CD8-positive, alpha-beta memory T cell (primary cell): ENCODE results near the gene NKX1-1. TPM values are rescaled to one million over a fixed set of nuclear protein-coding genes. Genes with fewer than 3 reads are reported as not detected.
"Not testable (repeated sequence)": the region's sequence is repeated elsewhere in the genome, so short reads cannot be mapped to it uniquely, and the experiment has no call there.

Source experiments
- CTCF ChIA-PET: fragments of 350-600 bp; sonication (Branson Sonifier 250); formaldehyde crosslinking; loops from one replicate; lab custom pipeline; 2021; ENCODE audit warnings: antibody characterized with exemption; lab: Charles Lee
- POLR2A ChIA-PET: fragments of 350-600 bp; sonication (Branson Sonifier 250); formaldehyde crosslinking; loops from one replicate; lab custom pipeline; 2021; ENCODE audit warnings: antibody characterized with exemption; lab: Charles Lee
- DNase-seq, 5 donors: peaks; one replicate each; pipeline versions ENCODE4 v3.0.0 to v3.0.0-alpha.2; 2020 to 2022; ENCODE audit warnings: mixed read lengths in 1 of 5
- H3K27ac ChIP-seq: one replicate; pipeline ENCODE4 v1.7.0; 2013; ENCODE audit warnings: low read depth, mild to moderate bottlenecking, low read length, moderate library complexity
- H3K27me3 ChIP-seq: 2 replicates; pipeline ENCODE4 v1.7.0; 2013; ENCODE audit warnings: low read length, mild to moderate bottlenecking; ENCODE audit not compliant: insufficient read depth, poor library complexity, severe bottlenecking
- H3K36me3 ChIP-seq: 2 replicates; pipeline ENCODE4 v1.7.0; 2013; ENCODE audit warnings: mild to moderate bottlenecking, low read length, moderate library complexity; ENCODE audit not compliant: insufficient read depth
- H3K4me1 ChIP-seq: 2 replicates; pipeline ENCODE4 v1.7.0; 2013; ENCODE audit warnings: mild to moderate bottlenecking, low read length, moderate library complexity; ENCODE audit not compliant: insufficient read depth
- H3K4me3 ChIP-seq: 2 replicates; pipeline ENCODE4 v1.7.0; 2013; ENCODE audit warnings: mild to moderate bottlenecking, low read length
- H3K9me3 ChIP-seq: 2 replicates; pipeline ENCODE4 v1.7.0; 2013; ENCODE audit warnings: mild to moderate bottlenecking, low read length
- H3K27ac Mint-ChIP-seq, 8 donors: one replicate each; pipeline ENCODE4 v1.8.0; 2020 to 2021; ENCODE audit warnings: mixed read lengths in 8 of 8, mild to moderate bottlenecking in 6 of 8, inconsistent platforms in 3 of 8, moderate library complexity in 3 of 8
- H3K27me3 Mint-ChIP-seq, 2 donors: one replicate each; pipeline ENCODE4 v1.8.0; 2020 to 2021; ENCODE audit warnings: mixed read lengths in 2 of 2, mild to moderate bottlenecking in 1 of 2, moderate library complexity in 1 of 2
- H3K36me3 Mint-ChIP-seq, 3 donors: one replicate each; pipeline ENCODE4 v1.8.0; 2020 to 2021; ENCODE audit warnings: mixed read lengths in 3 of 3, inconsistent platforms in 1 of 3, mild to moderate bottlenecking in 1 of 3
- H3K4me1 Mint-ChIP-seq, 3 donors: one replicate each; pipeline ENCODE4 v1.8.0; 2020 to 2021; ENCODE audit warnings: mixed read lengths in 3 of 3, inconsistent platforms in 1 of 3, mild to moderate bottlenecking in 1 of 3
- H3K4me3 Mint-ChIP-seq, 7 donors: one replicate each; pipeline ENCODE4 v1.8.0; 2020 to 2021; ENCODE audit warnings: mixed read lengths in 7 of 7, mild to moderate bottlenecking in 6 of 7, moderate library complexity in 4 of 7, inconsistent platforms in 2 of 7
- H3K9me3 Mint-ChIP-seq, 5 donors: one replicate each; pipeline ENCODE4 v1.8.0; 2020 to 2022; ENCODE audit warnings: mixed read lengths in 5 of 5, mild to moderate bottlenecking in 3 of 5, moderate library complexity in 2 of 5, inconsistent platforms in 1 of 5
- polyA plus RNA-seq: library from polyadenylated mRNA; unstranded; fragments of 300-500 nt; fragmentation: Illumina TruSeq; gene quantifications from one replicate; pipeline ENCODE4 v1.2.3, GENCODE V29; 2021
- total RNA-seq, 2 experiments: library from RNA; stranded (reverse); gene quantifications; one replicate each; pipeline ENCODE4 v1.2.3, GENCODE V29; 2021

Gene NKX1-1
- total and polyA plus RNA-seq, 3 experiments from 2014 or later, result not detected

DNA sequence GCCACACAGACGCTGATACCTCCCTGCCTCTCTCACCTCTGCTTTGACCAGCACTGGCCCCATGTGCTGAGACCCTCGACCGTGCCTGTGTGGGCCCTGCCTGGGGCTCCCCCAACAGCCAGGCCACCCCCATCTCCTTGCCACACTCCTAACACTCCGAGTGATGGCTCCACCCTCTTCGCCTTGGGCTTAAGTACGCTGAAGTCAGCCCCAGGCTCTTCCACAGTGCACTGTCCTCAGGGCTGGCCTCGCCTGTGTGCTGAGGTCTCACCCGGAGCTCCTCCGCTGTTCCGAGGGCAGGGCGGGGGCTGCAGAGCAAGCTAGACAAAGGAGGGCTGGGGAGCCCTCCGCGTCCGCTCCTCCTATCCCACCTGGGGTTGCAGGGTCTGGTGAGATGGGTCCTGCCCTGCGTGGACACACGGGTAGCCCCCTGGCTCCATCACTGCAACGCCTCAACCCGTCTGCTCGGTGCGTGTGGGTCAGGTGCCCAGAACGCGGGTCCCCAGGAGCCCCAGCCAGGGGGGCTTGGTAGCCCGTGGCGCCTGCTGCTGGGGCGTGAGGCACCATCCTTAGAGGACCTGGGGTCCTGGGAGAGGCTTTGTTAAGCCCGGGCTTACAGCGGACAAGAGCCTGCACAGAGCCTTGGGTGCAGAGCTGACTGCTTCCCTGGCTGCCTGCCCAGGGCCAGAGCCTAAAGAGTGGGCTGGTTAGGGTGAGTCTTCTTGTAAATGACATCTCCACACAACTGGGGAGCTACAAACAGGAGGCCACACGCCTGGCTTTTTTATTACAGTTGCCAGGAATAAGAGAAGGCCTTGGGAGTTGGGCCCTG, 42.6 kb upstream of the NKX1-1 start:
- H3K27ac ChIP-seq, result no peak overlapping the region
- no peak overlapping the region for H3K4me3 ChIP-seq
- no peaks in the 10 kb centered on the region for H3K36me3 ChIP-seq
- DNase-seq, result no peak
- H3K4me1 Mint-ChIP-seq, result no peaks in the 10 kb centered on the region
- peaks cover 0 to 14% (median 4%) of the 10 kb centered on the region in 5 donors for H3K9me3 Mint-ChIP-seq
- no peaks in the 10 kb centered on the region for H3K9me3 ChIP-seq
- CTCF ChIA-PET, result no interaction called here
- POLR2A ChIA-PET, result no interaction called here
- H3K27me3 Mint-ChIP-seq, result peaks cover 9 to 19% of the 10 kb centered on the region in 2 donors
- no peak overlapping the region for H3K4me3 Mint-ChIP-seq
- H3K4me1 ChIP-seq, result no peaks in the 10 kb centered on the region
- no peak overlapping the region for H3K27ac Mint-ChIP-seq
- peaks cover 0 to 8% (median under 1%) of the 10 kb centered on the region in 3 donors for H3K36me3 Mint-ChIP-seq
- H3K27me3 ChIP-seq, result no peaks in the 10 kb centered on the region

DNA sequence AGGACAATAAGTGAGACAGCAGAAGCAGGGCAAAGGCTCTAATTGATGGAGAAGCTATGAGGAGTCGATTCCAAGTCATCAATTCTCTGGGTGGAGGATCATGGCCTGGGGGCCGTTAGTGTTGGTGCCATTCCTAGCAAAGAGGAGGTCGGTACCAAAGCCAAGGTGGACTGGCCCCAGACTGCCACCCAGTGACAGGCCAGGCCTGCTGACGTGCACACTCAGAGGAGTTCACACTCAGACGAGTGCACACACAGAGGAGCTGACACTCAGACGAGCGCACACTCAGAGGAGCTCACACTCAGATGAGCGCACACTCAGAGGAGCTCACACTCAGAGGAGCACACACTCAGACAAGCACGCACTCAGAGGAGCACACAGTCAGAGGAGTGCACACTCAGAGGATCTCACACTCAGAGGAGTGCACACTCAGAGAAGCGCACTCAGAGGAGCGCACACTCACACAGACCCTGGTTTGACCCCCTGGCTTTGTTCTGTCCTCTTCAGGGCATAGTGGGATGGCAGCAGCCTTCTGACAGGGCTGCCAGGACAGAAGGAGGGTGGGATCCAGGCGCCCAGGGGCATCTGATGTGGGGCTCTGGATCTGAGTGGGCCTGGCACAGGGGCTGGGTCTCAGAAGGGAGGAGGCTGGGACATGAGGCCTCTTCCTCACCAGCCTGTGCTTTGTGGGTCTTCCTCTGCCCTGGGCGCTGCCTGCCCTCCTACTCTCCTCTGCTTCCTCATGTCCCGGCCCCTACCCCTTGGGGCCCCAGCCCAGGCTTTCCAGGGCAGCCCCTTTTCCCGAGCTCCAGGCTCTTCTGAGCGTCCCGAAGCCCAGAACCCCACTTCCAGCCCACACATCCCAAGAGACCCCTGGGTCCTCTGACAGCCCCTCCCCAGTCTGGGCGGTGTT, 41.7 kb upstream of the NKX1-1 start:
- H3K27ac ChIP-seq, result no peak overlapping the region
- no peaks in the 10 kb centered on the region for H3K4me1 Mint-ChIP-seq
- CTCF ChIA-PET, result no interaction called here
- DNase-seq, result no peak
- no peaks in the 10 kb centered on the region for H3K36me3 ChIP-seq
- H3K27me3 ChIP-seq, result no peaks in the 10 kb centered on the region
- no peak overlapping the region for H3K4me3 Mint-ChIP-seq
- no peak overlapping the region for H3K4me3 ChIP-seq
- no peaks in the 10 kb centered on the region for H3K4me1 ChIP-seq
- H3K36me3 Mint-ChIP-seq, result peaks cover 0 to 6% (median 0%) of the 10 kb centered on the region in 3 donors
- no peak overlapping the region for H3K27ac Mint-ChIP-seq
- H3K9me3 Mint-ChIP-seq, result peaks cover 0 to 6% (median 0%) of the 10 kb centered on the region in 5 donors
- H3K27me3 Mint-ChIP-seq, result peaks cover 9 to 19% of the 10 kb centered on the region in 2 donors
- H3K9me3 ChIP-seq, result no peaks in the 10 kb centered on the region
- POLR2A ChIA-PET, result no interaction called here

DNA sequence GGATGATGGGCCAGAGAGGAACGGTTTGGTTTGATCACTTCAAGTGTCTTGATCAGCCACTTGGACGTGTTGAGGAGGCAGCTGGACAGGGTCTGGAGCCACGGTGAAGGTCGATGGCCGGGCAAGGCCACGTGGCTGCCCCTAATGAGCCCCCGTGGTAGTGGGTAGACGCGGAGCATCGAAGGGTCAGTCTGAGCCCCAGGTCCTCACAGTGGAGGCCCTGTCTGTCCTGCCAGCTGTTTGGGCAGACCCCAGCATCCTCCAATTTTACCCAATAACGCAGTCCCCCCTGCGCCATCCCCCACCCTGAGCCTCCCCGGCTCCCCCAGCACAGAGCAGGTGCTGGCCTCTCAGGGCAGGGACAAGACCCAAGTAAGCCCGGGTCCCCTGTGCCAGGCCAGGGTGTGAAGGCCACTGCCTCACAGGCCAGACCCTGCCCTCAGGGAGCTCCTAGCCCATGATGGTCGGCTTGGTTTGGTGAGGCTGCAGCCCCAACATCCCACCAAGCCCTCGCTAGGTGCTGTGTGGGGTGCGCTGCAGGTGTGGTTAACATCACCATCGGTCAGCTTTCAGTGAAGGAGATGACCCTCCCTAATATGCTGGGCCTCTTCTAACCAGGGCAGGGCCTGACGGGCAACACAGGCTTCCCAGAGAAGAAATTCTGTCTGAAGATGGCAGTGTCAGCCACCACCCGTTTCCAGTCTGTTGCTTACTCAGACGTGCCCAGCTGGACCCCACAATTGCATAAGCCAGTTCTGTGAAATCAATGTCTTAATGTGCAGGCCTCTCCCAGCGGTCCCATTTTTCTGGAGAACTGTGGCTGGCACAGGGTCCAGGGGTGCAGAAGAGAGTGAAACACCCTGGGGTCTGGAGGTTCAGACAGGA, 40.5 kb upstream of the NKX1-1 start:
- Mint-ChIP-seq H3K4me1 (no peaks in the 10 kb centered on the region), H3K4me3 (no peak overlapping the region), H3K27ac (no peak overlapping the region), H3K9me3 (no peaks in the 10 kb centered on the region), H3K27me3 (peaks cover 7 to 19% of the 10 kb centered on the region in 2 donors), H3K36me3 (no peaks in the 10 kb centered on the region)
- ChIA-PET POLR2A (no interaction called here), CTCF (no interaction called here)
- Histone ChIP-seq H3K36me3 (no peaks in the 10 kb centered on the region), H3K4me1 (no peaks in the 10 kb centered on the region), H3K9me3 (no peaks in the 10 kb centered on the region), H3K27me3 (no peaks in the 10 kb centered on the region), H3K4me3 (no peak overlapping the region), H3K27ac (no peak overlapping the region)
- no peak for DNase-seq

DNA sequence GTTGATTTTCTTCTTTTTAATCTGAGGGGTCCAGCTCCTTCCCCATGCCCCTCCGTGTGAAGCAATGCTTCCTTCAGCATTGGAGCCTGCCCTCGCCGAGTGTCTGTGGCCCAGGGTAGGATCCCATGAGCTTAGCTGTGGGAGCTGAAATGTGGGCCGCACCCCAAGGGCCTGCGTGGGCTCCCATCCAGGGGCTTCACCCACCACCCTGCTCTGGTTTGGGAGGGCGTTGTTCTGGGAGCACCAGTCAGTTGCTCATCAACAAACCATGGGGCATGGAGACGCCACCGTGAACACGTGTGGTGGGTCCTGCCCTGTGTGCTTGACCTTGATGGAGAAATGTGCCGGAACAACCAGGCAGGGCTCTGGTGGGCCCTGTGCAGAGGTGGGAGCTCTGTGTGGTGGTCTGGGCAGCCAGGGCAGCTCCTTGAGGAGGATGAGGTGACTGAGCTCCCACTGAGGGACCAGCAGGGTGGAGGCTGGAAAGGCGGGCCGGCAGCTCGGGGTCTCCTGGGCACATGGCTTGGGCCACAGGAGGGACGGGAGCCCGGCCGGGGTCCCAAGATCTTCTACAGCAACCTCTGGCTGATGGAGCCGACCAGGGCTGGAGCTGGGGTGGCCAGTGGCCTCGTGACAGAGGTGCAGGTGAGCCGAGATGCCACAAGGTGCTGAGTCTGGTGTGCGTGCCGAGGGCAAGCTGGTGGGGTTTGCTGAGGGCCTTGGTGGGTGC, 39.6 kb upstream of the NKX1-1 start:
- no peak for DNase-seq
- no peaks in the 10 kb centered on the region for H3K9me3 ChIP-seq
- peaks cover 7 to 19% of the 10 kb centered on the region in 2 donors for H3K27me3 Mint-ChIP-seq

DNA sequence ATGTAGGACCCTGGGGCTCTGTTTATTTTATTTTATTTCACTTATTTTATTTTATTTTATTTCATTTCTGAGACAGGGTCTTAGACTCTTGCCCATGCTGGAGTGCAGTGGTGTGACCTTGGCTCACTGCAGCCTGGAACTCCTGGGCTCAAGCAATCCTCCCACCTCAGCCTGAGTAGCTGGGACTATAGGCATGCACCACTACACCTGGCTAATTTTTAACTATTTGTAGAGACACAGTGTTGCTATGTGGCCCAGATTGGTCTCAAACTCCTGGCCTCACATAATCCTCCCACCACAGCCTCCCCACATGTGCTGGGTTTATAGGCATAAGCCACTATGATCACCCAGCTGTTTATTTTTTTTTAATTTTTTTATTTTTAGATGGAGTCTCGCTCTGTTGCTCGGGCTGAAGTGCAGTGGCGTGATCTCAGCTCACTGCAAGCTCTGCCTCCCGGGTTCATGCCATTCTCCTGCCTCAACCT, 37.5 kb upstream of the NKX1-1 start:
- H3K9me3 ChIP-seq, H3K27ac Mint-ChIP-seq, DNase-seq, H3K36me3 Mint-ChIP-seq, H3K9me3 Mint-ChIP-seq, H3K4me1 Mint-ChIP-seq, H3K36me3 ChIP-seq, H3K4me1 ChIP-seq, POLR2A ChIA-PET, H3K27me3 ChIP-seq, H3K4me3 Mint-ChIP-seq, H3K4me3 ChIP-seq, H3K27ac ChIP-seq: not testable (repeated sequence)
- peaks cover 7 to 19% of the 10 kb centered on the region in 2 donors for H3K27me3 Mint-ChIP-seq
- CTCF ChIA-PET, result interaction anchor here (1.2 kb wide), 1 partner anchor 162 kb away, joined by 4 read pairs; no protein-coding TSS in a partner anchor

More for the DNA sequence above, 39.6 kb upstream of the NKX1-1 start:
- no peaks in the 10 kb centered on the region for H3K27me3 ChIP-seq
- H3K36me3 Mint-ChIP-seq, result no peaks in the 10 kb centered on the region
- no peaks in the 10 kb centered on the region for H3K9me3 Mint-ChIP-seq
- CTCF ChIA-PET, result no interaction called here
- no peak overlapping the region for H3K27ac Mint-ChIP-seq
- no peak overlapping the region for H3K4me3 ChIP-seq
- H3K4me3 Mint-ChIP-seq, result no peak overlapping the region
- POLR2A ChIA-PET, result no interaction called here
- H3K4me1 Mint-ChIP-seq, result no peaks in the 10 kb centered on the region
- H3K27ac ChIP-seq, result no peak overlapping the region
- no peaks in the 10 kb centered on the region for H3K4me1 ChIP-seq
- H3K36me3 ChIP-seq, result no peaks in the 10 kb centered on the region

DNA sequence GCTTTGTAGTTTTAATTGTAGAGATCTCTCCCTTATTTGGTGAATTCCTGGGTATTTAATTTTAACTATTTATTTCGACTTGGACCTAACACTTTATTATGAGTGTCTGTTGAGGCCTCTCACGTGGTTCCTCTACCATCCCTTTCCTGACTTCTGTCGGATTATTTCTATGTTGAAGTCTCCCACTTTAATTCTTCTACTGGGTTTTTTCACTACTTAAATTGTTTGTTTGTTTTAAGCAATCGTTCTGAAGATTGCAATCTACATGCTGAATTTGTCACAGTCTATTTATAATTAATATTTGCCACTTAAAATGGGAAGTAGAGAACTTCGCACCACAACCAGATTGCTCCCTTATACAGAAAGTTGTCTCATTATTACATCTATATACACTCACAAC, 20.8 kb upstream of the NKX1-1 start:
- Histone ChIP-seq H3K36me3 (no peaks in the 10 kb centered on the region), H3K9me3 (no peaks in the 10 kb centered on the region), H3K4me3 (no peak overlapping the region), H3K27me3 (peaks cover 6% of the 10 kb centered on the region), H3K27ac (no peak overlapping the region), H3K4me1 (no peaks in the 10 kb centered on the region)
- H3K36me3 Mint-ChIP-seq, result no peaks in the 10 kb centered on the region
- H3K27me3 Mint-ChIP-seq, result peaks cover 10 to 32% of the 10 kb centered on the region in 2 donors
- H3K4me1 Mint-ChIP-seq, result no peaks in the 10 kb centered on the region
- H3K27ac Mint-ChIP-seq, result no peak overlapping the region
- CTCF ChIA-PET, result no interaction called here
- POLR2A ChIA-PET, result no interaction called here
- no peak for DNase-seq
- no peak overlapping the region for H3K4me3 Mint-ChIP-seq
- H3K9me3 Mint-ChIP-seq, result no peaks in the 10 kb centered on the region

DNA sequence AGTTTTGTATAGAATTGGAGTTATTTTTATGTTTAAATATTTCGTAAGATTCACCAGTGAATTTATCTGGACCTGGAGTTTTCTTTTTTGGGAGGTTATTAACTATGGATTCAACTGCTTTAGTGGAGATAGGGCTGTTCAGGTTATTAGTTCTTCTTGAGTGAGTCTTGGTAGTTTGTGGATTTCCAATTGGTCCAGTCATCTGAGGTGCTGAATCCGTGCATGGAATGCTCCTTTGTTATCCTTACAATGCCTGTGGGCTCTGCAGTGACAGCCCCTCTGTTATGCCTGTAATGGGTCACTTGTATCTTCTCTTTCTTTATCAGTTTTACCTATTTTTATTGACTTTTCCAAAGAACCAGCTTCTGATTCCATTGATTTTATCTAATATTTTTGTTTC, 15.4 kb upstream of the NKX1-1 start:
- no peaks in the 10 kb centered on the region for H3K36me3 ChIP-seq
- DNase-seq, result no peak
- no peak overlapping the region for H3K4me3 ChIP-seq
- Mint-ChIP-seq H3K36me3 (no peaks in the 10 kb centered on the region), H3K27ac (no peak overlapping the region), H3K4me1 (no peaks in the 10 kb centered on the region), H3K4me3 (no peak overlapping the region), H3K27me3 (peaks cover 29 to 52% of the 10 kb centered on the region in 2 donors), H3K9me3 (no peaks in the 10 kb centered on the region)
- peaks cover 6% of the 10 kb centered on the region for H3K27me3 ChIP-seq
- no peaks in the 10 kb centered on the region for H3K4me1 ChIP-seq
- POLR2A ChIA-PET, result no interaction called here
- H3K27ac ChIP-seq, result no peak overlapping the region
- CTCF ChIA-PET, result no interaction called here
- no peaks in the 10 kb centered on the region for H3K9me3 ChIP-seq
